ENCODE measurements around the gene JMJD1C. TPM values are rescaled to one million over a fixed set of nuclear protein-coding genes. Genes with fewer than 3 reads are reported as not detected.
A peak's percentile ranks its signal among the peaks of the same experiment; 100 is the strongest.

Gene JMJD1C
- total RNA-seq, 1 donor from 2014 or later, result 84.2 TPM

DNA sequence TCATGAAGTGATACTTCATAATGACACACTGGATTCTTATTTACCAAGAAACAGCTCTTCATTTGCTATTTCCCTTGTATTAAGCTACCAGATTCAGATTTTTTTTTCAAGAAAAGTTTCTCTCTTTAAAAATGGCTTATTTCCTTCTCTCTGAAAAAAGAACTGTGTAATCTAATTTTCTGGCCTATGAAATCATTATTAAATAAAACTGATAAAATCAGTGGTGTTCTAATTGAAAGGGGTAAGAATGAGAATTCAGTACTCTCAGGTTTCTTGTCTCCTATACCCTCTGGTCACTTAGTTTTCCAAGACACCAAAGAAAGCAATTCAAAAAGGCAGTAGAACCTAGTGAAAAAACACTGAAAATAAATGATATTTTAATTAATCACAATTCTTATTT, 10.3 kb downstream of the JMJD1C start:
- Histone ChIP-seq H3K27me3 (no peaks in the 10 kb centered on the region), H3K36me3 (no peaks in the 10 kb centered on the region), H3K9me3 (no peaks in the 10 kb centered on the region), H3K4me3 (no peak overlapping the region), H3K4me1 (no peaks in the 10 kb centered on the region), H3K27ac (no peak overlapping the region)
- ATAC-seq, result no peak
- intact Hi-C loops (cut with DNase I), result no loop called here
- TF ChIP-seq, protein P1, sequence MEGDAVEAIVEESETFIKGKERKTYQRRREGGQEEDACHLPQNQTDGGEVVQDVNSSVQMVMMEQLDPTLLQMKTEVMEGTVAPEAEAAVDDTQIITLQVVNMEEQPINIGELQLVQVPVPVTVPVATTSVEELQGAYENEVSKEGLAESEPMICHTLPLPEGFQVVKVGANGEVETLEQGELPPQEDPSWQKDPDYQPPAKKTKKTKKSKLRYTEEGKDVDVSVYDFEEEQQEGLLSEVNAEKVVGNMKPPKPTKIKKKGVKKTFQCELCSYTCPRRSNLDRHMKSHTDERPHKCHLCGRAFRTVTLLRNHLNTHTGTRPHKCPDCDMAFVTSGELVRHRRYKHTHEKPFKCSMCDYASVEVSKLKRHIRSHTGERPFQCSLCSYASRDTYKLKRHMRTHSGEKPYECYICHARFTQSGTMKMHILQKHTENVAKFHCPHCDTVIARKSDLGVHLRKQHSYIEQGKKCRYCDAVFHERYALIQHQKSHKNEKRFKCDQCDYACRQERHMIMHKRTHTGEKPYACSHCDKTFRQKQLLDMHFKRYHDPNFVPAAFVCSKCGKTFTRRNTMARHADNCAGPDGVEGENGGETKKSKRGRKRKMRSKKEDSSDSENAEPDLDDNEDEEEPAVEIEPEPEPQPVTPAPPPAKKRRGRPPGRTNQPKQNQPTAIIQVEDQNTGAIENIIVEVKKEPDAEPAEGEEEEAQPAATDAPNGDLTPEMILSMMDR (IDR thresholded peaks at IDR 0.05), result no peak
- no peak for DNase-seq

- H3K4me1 ChIP-seq, result no peaks in the 10 kb centered on the region
- H3K27me3 ChIP-seq, result no peaks in the 10 kb centered on the region
- H3K4me3 ChIP-seq, result no peak overlapping the region
- no peaks in the 10 kb centered on the region for H3K36me3 ChIP-seq
- DNase-seq (no peak), ATAC-seq (no peak)
- intact Hi-C loops (cut with DNase I), result no loop called here
- no peaks in the 10 kb centered on the region for H3K9me3 ChIP-seq
- H3K27ac ChIP-seq, result no peak overlapping the region
- TF ChIP-seq, protein P1 (IDR thresholded peaks at IDR 0.05), result no peak
Observed at GRCh38 chr10:63454631-63455030, 11.1 kb downstream of the JMJD1C start.

GRCh38 chr10:63452524-63452923, 13.3 kb downstream of the JMJD1C start:
- Histone ChIP-seq H3K27ac (no peak overlapping the region), H3K9me3 (no peaks in the 10 kb centered on the region), H3K36me3 (no peaks in the 10 kb centered on the region), H3K4me3 (no peak overlapping the region), H3K27me3 (no peaks in the 10 kb centered on the region), H3K4me1 (no peaks in the 10 kb centered on the region)
- DNase-seq, result no peak
- TF ChIP-seq, protein P1 (IDR thresholded peaks at IDR 0.05), result no peak
- ATAC-seq, result no peak
- intact Hi-C loops (cut with DNase I), result no loop called here

- TF ChIP-seq, protein P1 (IDR thresholded peaks at IDR 0.05), result no peak
- Histone ChIP-seq H3K4me3 (no peak overlapping the region), H3K27me3 (no peaks in the 10 kb centered on the region), H3K4me1 (no peaks in the 10 kb centered on the region), H3K9me3 (no peaks in the 10 kb centered on the region), H3K36me3 (no peaks in the 10 kb centered on the region), H3K27ac (no peak overlapping the region)
- ATAC-seq, result no peak
- DNase-seq, result no peak
- intact Hi-C loops (cut with DNase I), result no loop called here
Observed at GRCh38 chr10:63446716-63447440, 18.9 kb downstream of the JMJD1C start.

- no peaks in the 10 kb centered on the region for H3K36me3 ChIP-seq
- H3K4me3 ChIP-seq, result no peak overlapping the region
- DNase-seq, result no peak
- no peak overlapping the region for H3K27ac ChIP-seq
- H3K27me3 ChIP-seq, result no peaks in the 10 kb centered on the region
- ATAC-seq, result peak; percentile 52
- intact Hi-C loops (cut with DNase I), result no loop called here
- TF ChIP-seq, protein P1 (IDR thresholded peaks at IDR 0.05), result no peak
- H3K9me3 ChIP-seq, result no peaks in the 10 kb centered on the region
- peaks cover 19% of the 10 kb centered on the region for H3K4me1 ChIP-seq
Observed at GRCh38 chr10:63441404-63441803, 24.4 kb downstream of the JMJD1C start.
